WI38 (cell line): ENCODE results near the gene LIG1.

Experiments
- H3K4me3 ChIP-seq: 2 replicates; pipeline ENCODE4 v1.5.1; 2011; ENCODE audit warnings: low read depth, mild to moderate bottlenecking, control low read depth, low read length
- TF ChIP-seq, protein P1 (sequence below): IDR thresholded peaks from 2 replicates; pipeline ENCODE4 v1.5.1; 2012; ENCODE audit warnings: low read depth, mild to moderate bottlenecking, control low read depth, low read length

The LIG1 gene

DNA sequence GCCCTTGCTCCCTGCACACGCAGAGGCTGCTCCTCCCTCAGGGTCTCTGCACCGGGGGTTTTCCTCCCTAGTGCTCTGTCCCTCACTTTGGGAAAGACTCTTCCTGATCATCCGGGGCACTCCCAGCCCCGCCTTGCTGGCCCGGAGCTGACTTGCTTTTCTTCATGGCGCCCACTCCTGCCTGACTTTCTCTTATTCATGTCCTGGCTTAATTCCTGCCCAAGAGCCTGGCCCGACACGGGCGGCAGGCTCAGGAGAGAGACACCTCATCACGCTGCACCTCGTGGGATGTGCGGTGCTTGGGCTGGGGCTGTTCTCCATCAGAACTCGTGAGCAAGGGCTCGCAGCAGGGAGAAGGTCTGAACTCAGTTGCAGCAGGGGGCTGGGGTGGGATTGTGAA is 47.7 kb downstream of the LIG1 start:
- TF ChIP-seq, protein P1, sequence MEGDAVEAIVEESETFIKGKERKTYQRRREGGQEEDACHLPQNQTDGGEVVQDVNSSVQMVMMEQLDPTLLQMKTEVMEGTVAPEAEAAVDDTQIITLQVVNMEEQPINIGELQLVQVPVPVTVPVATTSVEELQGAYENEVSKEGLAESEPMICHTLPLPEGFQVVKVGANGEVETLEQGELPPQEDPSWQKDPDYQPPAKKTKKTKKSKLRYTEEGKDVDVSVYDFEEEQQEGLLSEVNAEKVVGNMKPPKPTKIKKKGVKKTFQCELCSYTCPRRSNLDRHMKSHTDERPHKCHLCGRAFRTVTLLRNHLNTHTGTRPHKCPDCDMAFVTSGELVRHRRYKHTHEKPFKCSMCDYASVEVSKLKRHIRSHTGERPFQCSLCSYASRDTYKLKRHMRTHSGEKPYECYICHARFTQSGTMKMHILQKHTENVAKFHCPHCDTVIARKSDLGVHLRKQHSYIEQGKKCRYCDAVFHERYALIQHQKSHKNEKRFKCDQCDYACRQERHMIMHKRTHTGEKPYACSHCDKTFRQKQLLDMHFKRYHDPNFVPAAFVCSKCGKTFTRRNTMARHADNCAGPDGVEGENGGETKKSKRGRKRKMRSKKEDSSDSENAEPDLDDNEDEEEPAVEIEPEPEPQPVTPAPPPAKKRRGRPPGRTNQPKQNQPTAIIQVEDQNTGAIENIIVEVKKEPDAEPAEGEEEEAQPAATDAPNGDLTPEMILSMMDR = no peak

DNA sequence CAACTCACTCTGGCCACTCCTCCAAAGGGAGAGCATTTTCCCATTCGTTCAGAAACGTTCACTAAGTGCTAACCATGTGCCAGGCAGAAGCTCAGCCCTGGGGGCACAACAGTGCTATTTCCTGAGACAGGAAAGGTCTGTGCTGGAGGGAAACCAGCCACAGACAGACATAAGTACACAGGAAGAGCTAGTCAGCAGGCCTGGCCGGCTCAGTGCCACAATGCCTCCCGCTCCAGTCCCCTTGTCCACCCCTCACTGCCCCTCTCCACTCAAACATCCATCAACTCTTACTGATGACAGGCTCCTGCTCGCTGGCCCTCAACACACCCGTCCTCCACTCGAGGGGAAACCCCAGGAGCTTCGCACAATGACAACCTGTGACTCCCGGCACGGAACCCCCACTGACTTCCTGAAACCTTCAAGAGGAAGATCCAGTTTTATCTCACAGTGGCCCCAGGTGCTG is 48.2 kb downstream of the LIG1 start:
- H3K4me3 ChIP-seq = no peak overlapping the region
- TF ChIP-seq, protein P1 = no peak

More for the DNA sequence above, 47.7 kb downstream of the LIG1 start:
- H3K4me3 ChIP-seq = no peak overlapping the region

DNA sequence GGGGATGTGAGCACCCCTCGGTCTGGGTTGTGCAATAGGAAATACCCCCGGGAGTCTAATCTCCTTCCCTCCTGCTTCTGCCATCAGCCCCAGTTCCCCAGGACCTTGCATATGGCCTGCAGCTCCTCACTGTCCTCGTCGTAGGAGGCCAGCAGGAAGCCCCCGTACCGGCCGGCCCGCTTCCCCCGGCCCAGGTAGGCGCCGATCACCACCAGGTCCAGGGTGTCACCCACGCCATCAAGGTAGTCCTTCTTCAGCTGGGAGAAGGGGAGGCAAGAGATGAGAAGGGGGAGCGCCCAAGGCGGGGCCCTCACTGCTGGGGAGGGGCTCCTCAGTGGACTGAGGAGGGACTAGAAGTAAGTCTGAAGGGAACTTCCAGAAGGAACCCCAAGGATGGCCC is 49.1 kb downstream of the LIG1 start:
- TF ChIP-seq, protein P1 = no peak

DNA sequence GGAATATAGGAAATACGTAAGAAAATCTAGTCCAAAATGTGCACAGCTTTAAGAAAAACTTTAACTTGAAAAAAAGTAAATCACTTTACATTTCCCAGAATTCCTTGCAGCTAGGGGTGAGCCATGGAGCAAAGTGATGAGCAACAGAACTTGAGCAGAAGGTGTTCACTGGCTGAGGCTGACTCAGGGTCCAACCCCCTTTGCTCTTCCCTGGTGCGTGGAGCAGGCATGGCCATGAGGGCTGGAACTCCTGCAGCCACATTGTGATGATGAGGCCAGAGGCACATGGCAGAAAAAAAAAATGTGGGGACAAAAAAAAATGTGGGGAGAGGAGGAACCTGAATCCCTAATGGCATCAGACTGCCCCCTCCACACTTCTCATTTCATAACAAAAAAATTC is 49.6 kb downstream of the LIG1 start:
- H3K4me3 ChIP-seq = no peak overlapping the region
- TF ChIP-seq, protein P1 = no peak

More for the DNA sequence above, 49.1 kb downstream of the LIG1 start:
- no peak overlapping the region for H3K4me3 ChIP-seq

DNA sequence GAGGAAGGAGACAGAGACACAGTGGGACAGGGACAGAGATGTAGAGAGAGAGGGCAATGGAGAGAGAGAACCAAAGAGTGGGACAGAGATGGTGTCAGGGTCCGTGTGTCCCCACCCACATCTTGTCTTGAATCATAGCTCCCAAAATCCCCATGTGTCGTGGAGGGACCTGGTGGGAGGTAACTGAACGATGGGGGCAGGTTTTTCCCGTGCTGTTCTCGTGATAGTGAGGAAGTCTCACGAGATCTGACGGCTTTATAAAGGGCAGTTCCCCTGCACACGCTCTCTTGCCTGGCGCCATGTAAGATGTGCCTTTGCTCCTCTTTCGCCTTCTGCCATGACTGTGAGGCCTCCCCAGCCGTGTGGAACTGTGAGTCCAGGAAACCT is 52.0 kb downstream of the LIG1 start:
- TF ChIP-seq, protein P1 = no peak
- H3K4me3 ChIP-seq = no peak overlapping the region

DNA sequence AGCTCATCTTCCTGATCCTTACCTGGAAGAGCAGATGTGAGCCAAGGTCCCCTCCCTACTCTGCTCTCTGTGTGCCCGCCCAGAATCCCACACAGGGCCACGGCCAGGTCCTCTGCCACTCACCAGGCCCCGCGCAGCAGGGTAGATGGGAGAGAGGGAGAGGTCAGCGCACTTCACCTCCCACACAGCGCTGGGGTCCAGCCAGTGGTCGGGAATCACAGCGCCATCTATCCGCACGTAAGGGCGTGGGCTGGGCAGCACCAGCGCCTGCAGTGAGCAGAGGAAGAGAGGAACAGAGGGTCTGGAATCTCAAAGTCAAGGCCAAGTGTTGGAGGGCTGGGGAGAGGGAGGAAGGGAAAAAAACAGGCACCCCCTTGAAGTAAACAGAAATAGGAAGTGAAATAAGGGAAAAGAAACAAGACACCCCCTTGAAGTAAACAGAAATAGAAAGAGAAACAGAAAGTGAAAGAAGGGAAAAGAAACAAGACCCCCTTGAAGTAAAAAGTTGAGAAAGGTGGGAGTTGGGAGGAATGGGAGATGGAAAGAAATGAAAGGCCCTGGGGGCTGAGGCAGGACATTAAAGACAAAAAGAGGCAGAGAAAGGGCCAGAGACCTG is 52.5 kb downstream of the LIG1 start:
- no peak overlapping the region for H3K4me3 ChIP-seq
- TF ChIP-seq, protein P1 = no peak

DNA sequence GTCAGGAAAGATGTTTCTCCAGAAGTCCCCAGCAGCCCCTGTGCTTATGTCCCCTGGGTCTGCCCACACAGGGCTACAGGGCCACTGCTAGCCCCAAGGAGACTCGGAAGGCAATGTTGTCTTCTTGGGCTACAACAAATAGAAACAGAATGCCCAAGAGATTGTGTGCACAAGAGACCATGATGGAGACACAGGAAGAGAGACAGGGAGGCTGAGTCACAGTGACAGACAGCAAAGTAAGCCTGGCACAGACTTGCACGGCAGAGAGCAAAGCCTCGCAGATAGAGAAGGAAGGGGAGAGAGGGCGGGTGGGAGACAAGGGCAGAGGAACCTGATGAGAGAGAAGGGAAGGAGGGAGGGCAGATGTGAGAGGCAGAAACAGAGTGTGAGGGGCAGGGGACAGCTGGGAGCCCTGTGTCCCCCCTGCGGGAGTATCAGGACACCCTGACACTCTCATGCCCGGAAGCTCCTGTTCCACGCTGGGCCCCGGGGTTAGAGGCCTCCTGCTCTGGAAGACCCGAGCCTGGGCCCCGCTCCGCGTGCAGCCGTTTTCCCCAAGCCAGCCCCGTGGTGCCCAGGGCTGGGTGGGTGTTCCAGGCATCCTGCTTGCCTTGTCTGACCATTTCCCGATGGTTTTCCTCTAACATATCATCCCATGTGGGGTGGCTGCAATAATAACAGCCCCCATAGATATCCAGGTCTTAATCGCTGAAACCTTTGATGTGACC is 56.8 kb downstream of the LIG1 start:
- TF ChIP-seq, protein P1 = no peak
- H3K4me3 ChIP-seq = no peak overlapping the region
